Fibroblast of gingiva (primary cell): Measurements from ENCODE around the gene HTT.

Experiments used
- DNase-seq: peaks from one replicate; pipeline ENCODE4 v3.0.0-alpha.2; 2011; ENCODE audit warnings: low read depth

The HTT gene

DNA sequence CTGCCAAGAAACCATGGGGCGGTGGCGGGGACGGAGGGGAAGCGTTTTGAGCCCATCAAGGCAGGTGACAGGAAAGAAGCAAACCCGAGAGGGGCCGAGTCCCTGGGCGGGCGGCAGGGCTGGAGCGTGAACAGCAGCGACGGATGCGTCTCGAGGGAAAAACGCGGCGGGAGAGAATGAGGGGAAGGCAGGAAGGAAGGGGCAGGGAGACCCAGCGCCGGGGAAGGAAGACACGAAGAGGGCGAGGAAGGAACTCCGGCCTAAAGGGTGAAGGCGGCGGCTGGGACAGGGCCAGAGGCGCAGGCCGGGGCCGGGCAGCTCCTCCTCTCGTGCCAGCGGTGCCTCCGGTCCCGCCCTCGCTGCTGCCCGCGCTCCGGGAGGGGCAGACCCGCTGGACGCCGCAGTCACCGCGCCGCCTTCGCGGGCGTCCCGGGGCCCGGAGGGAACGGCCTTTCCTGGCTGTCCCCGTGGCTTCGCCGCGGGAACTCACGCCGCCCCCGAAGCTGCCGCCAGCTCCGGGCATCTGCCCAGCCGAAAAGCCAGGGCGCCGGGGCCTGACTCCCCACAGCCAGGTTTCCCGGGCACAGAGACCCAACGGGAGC lies 217.6 kb downstream of the HTT start:
- DNase-seq, result peak; percentile 67

DNA sequence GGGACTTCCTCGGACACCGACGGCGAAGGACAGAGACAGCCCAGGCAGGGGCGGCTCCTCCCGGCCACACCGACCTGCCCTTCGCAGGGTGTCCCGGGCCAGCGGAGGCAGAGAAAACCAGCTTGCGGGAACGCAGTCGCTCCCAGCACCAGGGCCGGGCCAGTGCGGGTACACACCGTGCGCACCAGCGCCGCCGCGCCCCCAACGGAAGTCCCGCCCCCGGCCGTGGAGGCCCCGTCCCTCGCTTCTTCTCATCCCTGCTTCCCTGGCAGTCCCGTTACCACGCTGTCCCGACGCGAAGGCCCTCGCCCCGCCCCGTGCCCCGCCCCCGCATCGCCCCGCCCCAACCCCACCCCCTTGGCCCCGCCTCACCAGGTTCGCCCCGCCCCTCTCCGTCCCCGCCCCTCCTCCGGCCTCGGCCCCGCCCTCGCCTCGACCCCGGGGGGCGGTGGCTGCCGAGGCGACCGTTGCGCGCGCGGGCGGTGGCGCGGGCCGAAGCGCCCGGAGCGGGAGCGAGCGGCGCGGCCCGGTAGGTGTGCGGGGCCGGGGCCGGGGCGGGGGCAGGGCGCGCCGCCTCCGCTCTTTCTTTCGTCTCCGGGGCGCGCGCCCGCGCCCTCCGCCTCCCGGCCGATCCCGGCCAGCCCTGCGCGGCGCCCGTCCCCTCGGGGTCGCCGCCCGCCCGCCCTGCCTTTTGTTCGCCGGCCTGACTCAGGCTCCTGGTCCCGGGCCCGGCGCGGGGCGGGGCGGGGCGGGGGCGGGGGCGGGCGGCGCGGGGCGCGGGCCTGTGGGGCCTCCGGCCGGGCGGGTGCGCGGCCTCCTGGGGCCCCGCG lies 218.3 kb downstream of the HTT start, which contains the start of gene RGS12:
Gene RGS12, plus strand, starts transcription at position 451 of the 830 bp plus-strand sequence. CDS start 23,150 bp downstream, outside the sequence.
- DNase-seq, result peak; percentile 95
